ENCODE data around the gene CCDC149. TPM values are rescaled to one million over a fixed set of nuclear protein-coding genes. Genes with fewer than 3 reads are reported as not detected.

Gene CCDC149
- not detected for total RNA-seq

GRCh38 chr4:24912252-24913118 is at the start of gene CCDC149:
Gene CCDC149 (minus strand): TSS chr4:24913042. CDS start chr4:24912864, 178 bp downstream.
- ChIA-PET CTCF (no interaction called here), POLR2A (no interaction called here)

- ChIA-PET CTCF (no interaction called here), POLR2A (no interaction called here)
These were observed 45.0 kb upstream of the CCDC149 start for GRCh38 chr4:24957886-24958285.

- ChIA-PET POLR2A (no interaction called here), CTCF (no interaction called here)
These were observed 43.9 kb upstream of the CCDC149 start for GRCh38 chr4:24956763-24957162.

- POLR2A ChIA-PET: no interaction called here
- CTCF ChIA-PET: interaction anchor here (0.6 kb wide), 1 partner anchor 580 kb away, joined by 3 read pairs; no protein-coding TSS in a partner anchor
These were observed 43.2 kb upstream of the CCDC149 start for GRCh38 chr4:24956091-24956490.

- ChIA-PET POLR2A (no interaction called here), CTCF (no interaction called here)
These were observed 39.8 kb upstream of the CCDC149 start for GRCh38 chr4:24952667-24953066.

- POLR2A ChIA-PET: no interaction called here
- CTCF ChIA-PET: no interaction called here
These were observed 37.1 kb upstream of the CCDC149 start for GRCh38 chr4:24949970-24950369.

GRCh38 chr4:24937917-24938281 is 25.1 kb upstream of the CCDC149 start:
- POLR2A ChIA-PET: no interaction called here
- CTCF ChIA-PET: no interaction called here

GRCh38 chr4:24937176-24937916 is 24.5 kb upstream of the CCDC149 start:
- POLR2A ChIA-PET: no interaction called here
- CTCF ChIA-PET: no interaction called here

GRCh38 chr4:24935856-24936255 is 23.0 kb upstream of the CCDC149 start:
- POLR2A ChIA-PET: no interaction called here
- CTCF ChIA-PET: no interaction called here

GRCh38 chr4:24934311-24934710 is 21.5 kb upstream of the CCDC149 start:
- POLR2A ChIA-PET: no interaction called here
- CTCF ChIA-PET: no interaction called here

GRCh38 chr4:24933684-24934275 is 20.9 kb upstream of the CCDC149 start:
- CTCF ChIA-PET: no interaction called here
- POLR2A ChIA-PET: no interaction called here

- CTCF ChIA-PET: no interaction called here
- POLR2A ChIA-PET: no interaction called here
These were observed 19.8 kb upstream of the CCDC149 start for GRCh38 chr4:24932515-24933225.

- ChIA-PET POLR2A (no interaction called here), CTCF (no interaction called here)
These were observed 17.3 kb upstream of the CCDC149 start for GRCh38 chr4:24930151-24930550.

GRCh38 chr4:24928708-24929107 is 15.9 kb upstream of the CCDC149 start:
- ChIA-PET POLR2A (no interaction called here), CTCF (no interaction called here)

GRCh38 chr4:24927049-24927448 is 14.2 kb upstream of the CCDC149 start:
- POLR2A ChIA-PET: no interaction called here
- CTCF ChIA-PET: no interaction called here

GRCh38 chr4:24924309-24924781 is 11.5 kb upstream of the CCDC149 start:
- ChIA-PET POLR2A (no interaction called here), CTCF (no interaction called here)

- ChIA-PET POLR2A (no interaction called here), CTCF (no interaction called here)
These were observed 10.7 kb upstream of the CCDC149 start for GRCh38 chr4:24923550-24923949.

- ChIA-PET CTCF (no interaction called here), POLR2A (no interaction called here)
These were observed 10.2 kb upstream of the CCDC149 start for GRCh38 chr4:24923002-24923401.

- ChIA-PET POLR2A (no interaction called here), CTCF (no interaction called here)
These were observed 9.6 kb upstream of the CCDC149 start for GRCh38 chr4:24922416-24922815.

- CTCF ChIA-PET: no interaction called here
- POLR2A ChIA-PET: no interaction called here
These were observed 8.6 kb upstream of the CCDC149 start for GRCh38 chr4:24921491-24921890.

- ChIA-PET POLR2A (no interaction called here), CTCF (no interaction called here)
These were observed 7.2 kb upstream of the CCDC149 start for GRCh38 chr4:24920008-24920407.

All from activated CD8-positive, alpha-beta memory T cell treated with anti-CD3 and anti-CD28 coated beads for 36 hours (primary cell).